NT2/D1 (cell line): ENCODE results near the gene DUS2.
"Not testable (repeated sequence)": the region's sequence is repeated elsewhere in the genome, so short reads cannot be mapped to it uniquely, and the experiment has no call there.

ENCODE experiments used
- YY1 ChIP-seq: IDR thresholded peaks from 2 replicates; pipeline ENCODE4 v1.6.1; 2011; ENCODE audit not compliant: insufficient read length, insufficient read depth
- ZNF274 ChIP-seq: IDR thresholded peaks from 2 replicates; pipeline ENCODE4 v1.6.1; 2011; ENCODE audit warnings: mild to moderate bottlenecking, low read depth, low read length

- not testable (repeated sequence) for TF ChIP-seq YY1, ZNF274
Measured at GRCh38 chr16:68109156-68109555, 86.1 kb downstream of the DUS2 start.
